Activated B cell treated with CpG ODN at 0.5 μM for 24 hours (primary cell): ENCODE results near the gene TPP2. TPM values are rescaled to one million over a fixed set of nuclear protein-coding genes. Genes with fewer than 3 reads are reported as not detected.

ENCODE experiments used
- ATAC-seq: fragments of 200-7000 bp; cut with Tn5 transposase; one replicate; pipeline ENCODE4 v1.10.0; 2021; ENCODE audit warnings: low read depth, mild to moderate bottlenecking, moderate library complexity
- CTCF ChIA-PET: fragments of 350-600 bp; sonication (Branson Sonifier 250); formaldehyde crosslinking; loops from one replicate; lab custom pipeline; 2021; ENCODE audit warnings: antibody characterized with exemption; lab: Charles Lee
- POLR2A ChIA-PET: fragments of 350-600 bp; sonication (Branson Sonifier 250); formaldehyde crosslinking; loops from one replicate; lab custom pipeline; 2021; ENCODE audit warnings: antibody characterized with exemption; lab: Charles Lee
- DNase-seq: peaks from one replicate; pipeline ENCODE4 v3.0.0; 2022
- H3K27ac Mint-ChIP-seq: one replicate; pipeline ENCODE4 v1.8.0; 2020; ENCODE audit warnings: mixed read lengths
- H3K27me3 Mint-ChIP-seq: one replicate; pipeline ENCODE4 v1.8.0; 2021; ENCODE audit warnings: mixed read lengths
- H3K36me3 Mint-ChIP-seq: one replicate; pipeline ENCODE4 v1.8.0; 2021; ENCODE audit warnings: low read depth, mixed read lengths
- H3K4me1 Mint-ChIP-seq: one replicate; pipeline ENCODE4 v1.8.0; 2021; ENCODE audit warnings: mixed read lengths
- H3K4me3 Mint-ChIP-seq: one replicate; pipeline ENCODE4 v1.8.0; 2020; ENCODE audit warnings: mild to moderate bottlenecking, mixed read lengths
- H3K9me3 Mint-ChIP-seq: one replicate; pipeline ENCODE4 v1.8.0; 2020; ENCODE audit warnings: mixed read lengths
- CTCF ChIP-seq: fragments of 200-600 bp; IDR thresholded peaks from one replicate; pipeline ENCODE4 v1.8.0; 2022; ENCODE audit warnings: antibody characterized with exemption, mild to moderate bottlenecking
- intact Hi-C: fragments of 100-400 bp; cut with micrococcal nuclease; formaldehyde crosslinking; loops from one replicate; pipeline ENCODE4 v1.15.1; 2024
- total RNA-seq: library from RNA; stranded (reverse); gene quantifications from 2 replicates; pipeline ENCODE4 v1.2.3, GENCODE V29; 2022

TPP2 gene
- total RNA-seq, 1 donor from 2014 or later: 53.1 TPM

- ATAC-seq (no peak), DNase-seq (no peak)
- H3K9me3 Mint-ChIP-seq: no peaks in the 10 kb centered on the region
- no peak for TF ChIP-seq CTCF
- CTCF ChIA-PET: no interaction called here
- intact Hi-C loops: no loop called here
- H3K27me3 Mint-ChIP-seq: no peaks in the 10 kb centered on the region
- H3K4me1 Mint-ChIP-seq: no peaks in the 10 kb centered on the region
- H3K36me3 Mint-ChIP-seq: peaks cover 74% of the 10 kb centered on the region
- H3K4me3 Mint-ChIP-seq: no peak overlapping the region
- POLR2A ChIA-PET: no interaction called here
- H3K27ac Mint-ChIP-seq: no peak overlapping the region
These were observed 30.1 kb downstream of the TPP2 start for GRCh38 chr13:102626928-102627327.

- CTCF ChIA-PET: no interaction called here
- Mint-ChIP-seq H3K27ac (no peak overlapping the region), H3K27me3 (no peaks in the 10 kb centered on the region), H3K4me1 (no peaks in the 10 kb centered on the region), H3K4me3 (no peak overlapping the region), H3K36me3 (peaks cover 75% of the 10 kb centered on the region), H3K9me3 (no peaks in the 10 kb centered on the region)
- ATAC-seq (no peak), DNase-seq (no peak)
- TF ChIP-seq CTCF: no peak
- POLR2A ChIA-PET: no interaction called here
- intact Hi-C loops: no loop called here
These were observed 31.8 kb downstream of the TPP2 start for GRCh38 chr13:102628559-102628958.

GRCh38 chr13:102631198-102631597, 34.4 kb downstream of the TPP2 start:
- H3K27me3 Mint-ChIP-seq: no peaks in the 10 kb centered on the region
- no peaks in the 10 kb centered on the region for H3K4me1 Mint-ChIP-seq
- H3K27ac Mint-ChIP-seq: no peak overlapping the region
- H3K36me3 Mint-ChIP-seq: peaks cover 87% of the 10 kb centered on the region
- no peak for TF ChIP-seq CTCF
- DNase-seq (no peak), ATAC-seq (no peak)
- POLR2A ChIA-PET: no interaction called here
- no peak overlapping the region for H3K4me3 Mint-ChIP-seq
- no peaks in the 10 kb centered on the region for H3K9me3 Mint-ChIP-seq
- intact Hi-C loops: no loop called here
- CTCF ChIA-PET: no interaction called here

GRCh38 chr13:102638741-102639140, 42.0 kb downstream of the TPP2 start:
- ATAC-seq (no peak), DNase-seq (no peak)
- H3K36me3 Mint-ChIP-seq: peaks cover 89% of the 10 kb centered on the region
- H3K4me1 Mint-ChIP-seq: no peaks in the 10 kb centered on the region
- H3K9me3 Mint-ChIP-seq: no peaks in the 10 kb centered on the region
- no peak overlapping the region for H3K27ac Mint-ChIP-seq
- ChIA-PET CTCF (no interaction called here), POLR2A (no interaction called here)
- intact Hi-C loops: no loop called here
- no peaks in the 10 kb centered on the region for H3K27me3 Mint-ChIP-seq
- TF ChIP-seq CTCF: no peak
- no peak overlapping the region for H3K4me3 Mint-ChIP-seq

GRCh38 chr13:102642029-102642428, 45.2 kb downstream of the TPP2 start:
- Mint-ChIP-seq H3K4me1 (no peaks in the 10 kb centered on the region), H3K27me3 (no peaks in the 10 kb centered on the region), H3K4me3 (no peak overlapping the region), H3K9me3 (no peaks in the 10 kb centered on the region), H3K36me3 (peaks cover 83% of the 10 kb centered on the region), H3K27ac (no peak overlapping the region)
- POLR2A ChIA-PET: no interaction called here
- intact Hi-C loops: no loop called here
- no peak for DNase-seq
- CTCF ChIA-PET: no interaction called here
- TF ChIP-seq CTCF: no peak
- ATAC-seq: no peak
